Neural cell (in vitro differentiated cells): ENCODE measurements around the gene NLRC3. TPM values are rescaled to one million over a fixed set of nuclear protein-coding genes. Genes with fewer than 3 reads are reported as not detected.

ENCODE experiments used
- H2AFZ ChIP-seq: fragments of 200-600, 300-800 bp; sonication (generic), shearing (Covaris generic); 2 replicates; pipeline ENCODE4 v1.6.0; 2014; ENCODE audit warnings: low read depth, mild to moderate bottlenecking, antibody characterized with exemption, low read length, moderate library complexity
- H3F3A ChIP-seq: fragments of 200-600 bp; shearing (Covaris generic); 2 replicates; pipeline ENCODE4 v1.6.1; 2016; ENCODE audit warnings: mild to moderate bottlenecking, moderate library complexity, mixed read lengths, antibody characterized with exemption, low read length; ENCODE audit not compliant: insufficient read depth, poor library complexity, severe bottlenecking
- H3K27ac ChIP-seq: fragments of 200-600, 300-800 bp; sonication (generic), shearing (Covaris generic); 2 replicates; pipeline ENCODE4 v1.5.1; 2014; ENCODE audit warnings: mild to moderate bottlenecking, low read length, moderate library complexity
- H3K27me3 ChIP-seq: fragments of 300-800, 200-600 bp; sonication (generic), shearing (Covaris generic); 2 replicates; pipeline ENCODE4 v1.6.0; 2014; ENCODE audit warnings: mild to moderate bottlenecking, low read depth, low read length, moderate library complexity; ENCODE audit not compliant: insufficient read depth
- H3K36me3 ChIP-seq: fragments of 300-800, 200-600 bp; sonication (generic), shearing (Covaris generic); 2 replicates; pipeline ENCODE4 v1.5.1; 2014; ENCODE audit warnings: mild to moderate bottlenecking, antibody characterized with exemption, low read length, moderate library complexity; ENCODE audit not compliant: insufficient read depth
- H3K4me2 ChIP-seq: fragments of 300-800, 200-600 bp; sonication (generic), shearing (Covaris generic); 2 replicates; pipeline ENCODE4 v1.6.0; 2014; ENCODE audit warnings: mild to moderate bottlenecking, low read length
- H3K4me3 ChIP-seq: fragments of 300-800, 200-600 bp; sonication (generic), shearing (Covaris generic); 2 replicates; pipeline ENCODE4 v1.5.1; 2014; ENCODE audit warnings: mild to moderate bottlenecking, low read length, moderate library complexity
- H3K79me2 ChIP-seq: fragments of 200-600 bp; shearing (Covaris generic); replicated peaks from 2 replicates; pipeline ENCODE4 v1.6.0; 2014; ENCODE audit warnings: mild to moderate bottlenecking, low read length, moderate library complexity; ENCODE audit not compliant: insufficient read depth
- H3K9ac ChIP-seq: fragments of 300-800, 200-600 bp; sonication (generic), shearing (Covaris generic); 2 replicates; pipeline ENCODE4 v1.6.1; 2016; ENCODE audit warnings: mild to moderate bottlenecking, low read length, mixed read lengths
- H3K9me2 ChIP-seq: fragments of 200-600 bp; shearing (Covaris generic); 2 replicates; pipeline ENCODE4 v1.6.1; 2016; ENCODE audit warnings: mild to moderate bottlenecking, low read length, mixed read lengths; ENCODE audit not compliant: insufficient read depth
- H3K9me3 ChIP-seq: fragments of 200-600, 300-800 bp; sonication (generic), shearing (Covaris generic); 2 replicates; pipeline ENCODE4 v1.6.1; 2016; ENCODE audit warnings: mild to moderate bottlenecking, mixed run types, low read length, moderate library complexity, mixed read lengths
- H4K20me1 ChIP-seq: fragments of 200-600 bp; shearing (Covaris generic); 2 replicates; pipeline ENCODE4 v1.6.1; 2016; ENCODE audit warnings: mild to moderate bottlenecking, mixed run types; ENCODE audit not compliant: insufficient read depth
- EP300 ChIP-seq: fragments of 450-650 bp; conservative IDR thresholded peaks from 2 replicates; pipeline ENCODE4 v1.6.1; 2014; ENCODE audit warnings: antibody characterized with exemption, mild to moderate bottlenecking, moderate library complexity; ENCODE audit not compliant: poor library complexity, severe bottlenecking
- EZH2 ChIP-seq: fragments of 200-600, 300-800 bp; shearing (Covaris generic), sonication (generic); IDR thresholded peaks from 2 replicates; pipeline ENCODE4 v1.6.1; 2014; ENCODE audit warnings: antibody characterized with exemption, low read length, borderline replicate concordance, mild to moderate bottlenecking; ENCODE audit not compliant: insufficient read depth, poor library complexity, severe bottlenecking
- MXI1 ChIP-seq: fragments of 450-650 bp; conservative IDR thresholded peaks from 2 replicates; pipeline ENCODE4 v1.6.1; 2014; ENCODE audit warnings: antibody characterized with exemption, mild to moderate bottlenecking; ENCODE audit not compliant: poor library complexity, severe bottlenecking
- POLR2AphosphoS5 ChIP-seq: IDR thresholded peaks from 2 replicates; pipeline ENCODE4 v1.6.1; 2012
- RAD21 ChIP-seq: fragments of 450-650 bp; conservative IDR thresholded peaks from 2 replicates; pipeline ENCODE4 v1.6.1; 2014; ENCODE audit warnings: antibody characterized with exemption, mild to moderate bottlenecking, moderate library complexity
- SMC3 ChIP-seq: fragments of 450-650 bp; conservative IDR thresholded peaks from 2 replicates; pipeline ENCODE4 v1.6.1; 2014; ENCODE audit warnings: antibody characterized with exemption, mild to moderate bottlenecking, moderate library complexity; ENCODE audit not compliant: poor library complexity
- TAF1 ChIP-seq: IDR thresholded peaks from 2 replicates; pipeline ENCODE4 v1.6.1; 2012; ENCODE audit warnings: low read depth
- polyA plus RNA-seq: library from polyadenylated mRNA; depleted of rRNA; stranded (reverse); fragments of >200 nt; gene quantifications from 2 replicates; pipeline ENCODE4 v1.2.3, GENCODE V29; 2014
- TF ChIP-seq, protein P1 (sequence below): fragments of 450-650 bp; IDR thresholded peaks from 2 replicates; pipeline ENCODE4 v1.5.1; 2014; ENCODE audit warnings: antibody characterized with exemption, mild to moderate bottlenecking, moderate library complexity; ENCODE audit not compliant: poor library complexity, severe bottlenecking
- TF ChIP-seq, protein P2 (sequence below): IDR thresholded peaks from 2 replicates; pipeline ENCODE4 v1.6.1; 2012; ENCODE audit warnings: borderline replicate concordance

The NLRC3 gene
- polyA plus RNA-seq, 1 donor from 2014 or later, result 0.57 TPM

DNA sequence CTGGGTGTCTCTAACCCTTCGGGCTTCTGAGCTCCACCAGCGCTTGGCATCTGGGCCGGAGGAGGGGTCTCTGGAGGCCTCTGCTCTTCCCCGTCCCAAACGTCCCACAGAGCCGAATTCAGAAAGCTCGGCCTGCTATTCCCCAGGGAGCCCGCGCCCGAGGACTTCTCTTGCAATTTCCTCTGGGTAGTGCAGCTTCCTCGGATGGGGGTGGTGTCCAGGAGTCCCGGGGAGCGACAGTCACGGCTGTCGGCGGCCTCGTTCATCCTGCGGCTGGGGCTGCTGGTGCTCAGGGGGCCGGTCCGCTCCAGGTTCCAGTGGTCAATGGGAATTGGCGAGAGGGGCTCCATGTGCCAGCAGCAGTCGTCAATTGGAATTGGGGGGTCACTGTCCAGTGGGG lies 11.8 kb upstream of the NLRC3 start:
- no peaks in the 10 kb centered on the region for H4K20me1 ChIP-seq
- no peak overlapping the region for H3K4me3 ChIP-seq
- TF ChIP-seq EP300, result no peak
- TF ChIP-seq, protein P1, sequence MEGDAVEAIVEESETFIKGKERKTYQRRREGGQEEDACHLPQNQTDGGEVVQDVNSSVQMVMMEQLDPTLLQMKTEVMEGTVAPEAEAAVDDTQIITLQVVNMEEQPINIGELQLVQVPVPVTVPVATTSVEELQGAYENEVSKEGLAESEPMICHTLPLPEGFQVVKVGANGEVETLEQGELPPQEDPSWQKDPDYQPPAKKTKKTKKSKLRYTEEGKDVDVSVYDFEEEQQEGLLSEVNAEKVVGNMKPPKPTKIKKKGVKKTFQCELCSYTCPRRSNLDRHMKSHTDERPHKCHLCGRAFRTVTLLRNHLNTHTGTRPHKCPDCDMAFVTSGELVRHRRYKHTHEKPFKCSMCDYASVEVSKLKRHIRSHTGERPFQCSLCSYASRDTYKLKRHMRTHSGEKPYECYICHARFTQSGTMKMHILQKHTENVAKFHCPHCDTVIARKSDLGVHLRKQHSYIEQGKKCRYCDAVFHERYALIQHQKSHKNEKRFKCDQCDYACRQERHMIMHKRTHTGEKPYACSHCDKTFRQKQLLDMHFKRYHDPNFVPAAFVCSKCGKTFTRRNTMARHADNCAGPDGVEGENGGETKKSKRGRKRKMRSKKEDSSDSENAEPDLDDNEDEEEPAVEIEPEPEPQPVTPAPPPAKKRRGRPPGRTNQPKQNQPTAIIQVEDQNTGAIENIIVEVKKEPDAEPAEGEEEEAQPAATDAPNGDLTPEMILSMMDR, result no peak
- TF ChIP-seq, protein P2, sequence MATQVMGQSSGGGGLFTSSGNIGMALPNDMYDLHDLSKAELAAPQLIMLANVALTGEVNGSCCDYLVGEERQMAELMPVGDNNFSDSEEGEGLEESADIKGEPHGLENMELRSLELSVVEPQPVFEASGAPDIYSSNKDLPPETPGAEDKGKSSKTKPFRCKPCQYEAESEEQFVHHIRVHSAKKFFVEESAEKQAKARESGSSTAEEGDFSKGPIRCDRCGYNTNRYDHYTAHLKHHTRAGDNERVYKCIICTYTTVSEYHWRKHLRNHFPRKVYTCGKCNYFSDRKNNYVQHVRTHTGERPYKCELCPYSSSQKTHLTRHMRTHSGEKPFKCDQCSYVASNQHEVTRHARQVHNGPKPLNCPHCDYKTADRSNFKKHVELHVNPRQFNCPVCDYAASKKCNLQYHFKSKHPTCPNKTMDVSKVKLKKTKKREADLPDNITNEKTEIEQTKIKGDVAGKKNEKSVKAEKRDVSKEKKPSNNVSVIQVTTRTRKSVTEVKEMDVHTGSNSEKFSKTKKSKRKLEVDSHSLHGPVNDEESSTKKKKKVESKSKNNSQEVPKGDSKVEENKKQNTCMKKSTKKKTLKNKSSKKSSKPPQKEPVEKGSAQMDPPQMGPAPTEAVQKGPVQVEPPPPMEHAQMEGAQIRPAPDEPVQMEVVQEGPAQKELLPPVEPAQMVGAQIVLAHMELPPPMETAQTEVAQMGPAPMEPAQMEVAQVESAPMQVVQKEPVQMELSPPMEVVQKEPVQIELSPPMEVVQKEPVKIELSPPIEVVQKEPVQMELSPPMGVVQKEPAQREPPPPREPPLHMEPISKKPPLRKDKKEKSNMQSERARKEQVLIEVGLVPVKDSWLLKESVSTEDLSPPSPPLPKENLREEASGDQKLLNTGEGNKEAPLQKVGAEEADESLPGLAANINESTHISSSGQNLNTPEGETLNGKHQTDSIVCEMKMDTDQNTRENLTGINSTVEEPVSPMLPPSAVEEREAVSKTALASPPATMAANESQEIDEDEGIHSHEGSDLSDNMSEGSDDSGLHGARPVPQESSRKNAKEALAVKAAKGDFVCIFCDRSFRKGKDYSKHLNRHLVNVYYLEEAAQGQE, result no peak
- no peak for TF ChIP-seq RAD21
- no peak for TF ChIP-seq MXI1
- TF ChIP-seq EZH2, result no peak
- TF ChIP-seq TAF1, result no peak
- no peak for TF ChIP-seq SMC3
- no peak for TF ChIP-seq POLR2AphosphoS5
- H3K9me3 ChIP-seq, result no peaks in the 10 kb centered on the region
- H3K9ac ChIP-seq, result no peak overlapping the region
- H3K79me2 ChIP-seq, result no peaks in the 10 kb centered on the region
- no peak overlapping the region for H3K4me2 ChIP-seq
- no peak overlapping the region for H3K27ac ChIP-seq
- no peaks in the 10 kb centered on the region for H3K27me3 ChIP-seq
- H3K9me2 ChIP-seq, result no peaks in the 10 kb centered on the region
- no peaks in the 10 kb centered on the region for H3F3A ChIP-seq
- no peaks in the 10 kb centered on the region for H3K36me3 ChIP-seq
- H2AFZ ChIP-seq, result no peak overlapping the region

DNA sequence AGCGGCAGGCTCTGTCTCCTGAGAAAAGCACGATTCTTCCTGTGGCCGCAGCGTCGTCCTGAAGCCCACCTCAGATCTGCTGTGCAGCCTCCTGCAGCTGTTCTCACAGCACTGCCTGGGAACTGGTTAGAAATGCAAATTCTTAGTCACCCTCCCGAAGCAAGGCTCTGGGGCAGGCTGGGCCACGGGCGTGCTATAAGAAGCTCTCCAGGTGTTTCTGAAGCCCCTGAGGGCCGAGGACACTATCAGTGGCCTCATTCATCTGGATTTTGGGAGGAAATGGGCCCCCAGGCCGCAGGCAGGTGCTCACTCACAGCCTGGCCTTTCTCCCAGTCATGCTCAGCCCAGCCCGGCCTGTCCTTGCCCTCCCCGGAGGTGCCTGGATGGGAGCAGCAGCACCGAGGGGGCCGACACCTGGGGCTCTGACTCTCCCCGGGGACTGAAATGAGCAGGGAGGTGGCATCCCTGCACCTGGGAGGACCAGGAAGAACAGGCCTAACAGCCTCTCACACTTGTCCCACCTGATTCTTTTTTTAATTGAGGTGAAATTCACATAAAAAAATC lies 10.4 kb upstream of the NLRC3 start:
- Histone ChIP-seq H4K20me1 (no peaks in the 10 kb centered on the region), H3K27ac (no peak overlapping the region), H3K9me3 (no peaks in the 10 kb centered on the region), H3K79me2 (no peaks in the 10 kb centered on the region), H3K4me2 (no peak overlapping the region), H3K9ac (no peak overlapping the region), H3F3A (no peaks in the 10 kb centered on the region), H3K4me3 (no peak overlapping the region), H3K36me3 (no peaks in the 10 kb centered on the region), H3K27me3 (no peaks in the 10 kb centered on the region), H2AFZ (no peak overlapping the region), H3K9me2 (no peaks in the 10 kb centered on the region)
- TF ChIP-seq MXI1 (no peak), POLR2AphosphoS5 (no peak), RAD21 (no peak), TAF1 (no peak), EP300 (no peak)
- TF ChIP-seq, protein P1, result no peak
- TF ChIP-seq, protein P2, result no peak
